Stimulated activated naive B cell treated with anti-CD40 and anti-IgM and Interleukin-4, amounts not matched to agents 10 μg/mL and 1 μg/mL and 100 μg/mL, for 72 hours (primary cell): ENCODE measurements around the gene LGALS8.
"Not testable (repeated sequence)": the region's sequence is repeated elsewhere in the genome, so short reads cannot be mapped to it uniquely, and the experiment has no call there.

Experiments
- ATAC-seq, 2 donors: fragments of 150-1000 bp; cut with Tn5 transposase; replicated peaks; 2 replicates each; pipeline ENCODE4 v1.10.0; 2021; ENCODE audit warnings: moderate library complexity in 1 of 2
- DNase-seq: peaks from one replicate; pipeline ENCODE4 v3.0.0; 2021
- H3K27ac Mint-ChIP-seq: one replicate; pipeline ENCODE4 v1.8.0; 2022; ENCODE audit warnings: mild to moderate bottlenecking, mixed read lengths
- H3K27me3 Mint-ChIP-seq, 2 donors: one replicate each; pipeline ENCODE4 v1.8.0; 2022; ENCODE audit warnings: mixed read lengths in 2 of 2
- H3K36me3 Mint-ChIP-seq, 2 donors: one replicate each; pipeline ENCODE4 v1.8.0; 2022; ENCODE audit warnings: mixed read lengths in 2 of 2, mild to moderate bottlenecking in 1 of 2
- H3K4me1 Mint-ChIP-seq, 2 donors: one replicate each; pipeline ENCODE4 v1.8.0; 2022; ENCODE audit warnings: mixed read lengths in 2 of 2, mild to moderate bottlenecking in 1 of 2
- H3K4me3 Mint-ChIP-seq, 2 donors: one replicate each; pipeline ENCODE4 v1.8.0; 2022; ENCODE audit warnings: mild to moderate bottlenecking in 2 of 2, mixed read lengths in 2 of 2, moderate library complexity in 1 of 2
- H3K9me3 Mint-ChIP-seq, 2 donors: one replicate each; pipeline ENCODE4 v1.8.0; 2022; ENCODE audit warnings: mixed read lengths in 2 of 2, mild to moderate bottlenecking in 1 of 2

LGALS8 gene

GRCh38 chr1:236575523-236575922 is 51.7 kb downstream of the LGALS8 start:
- ATAC-seq: no peak
- no peak for DNase-seq
- Mint-ChIP-seq H3K9me3 (no peaks in the 10 kb centered on the region), H3K36me3 (peaks cover 35 to 53% of the 10 kb centered on the region in 2 donors), H3K27ac (no peak overlapping the region), H3K4me1 (no peaks in the 10 kb centered on the region), H3K27me3 (no peaks in the 10 kb centered on the region), H3K4me3 (no peak overlapping the region)

GRCh38 chr1:236576004-236576403 is 52.2 kb downstream of the LGALS8 start:
- no peak overlapping the region for H3K27ac Mint-ChIP-seq
- H3K27me3 Mint-ChIP-seq: no peaks in the 10 kb centered on the region
- no peak for DNase-seq
- no peak for ATAC-seq
- no peaks in the 10 kb centered on the region for H3K4me1 Mint-ChIP-seq
- no peaks in the 10 kb centered on the region for H3K9me3 Mint-ChIP-seq
- no peak overlapping the region for H3K4me3 Mint-ChIP-seq
- peaks cover 35 to 53% of the 10 kb centered on the region in 2 donors for H3K36me3 Mint-ChIP-seq

GRCh38 chr1:236577041-236577440 is 53.3 kb downstream of the LGALS8 start:
- peak overlapping the region; percentile 62 for H3K27ac Mint-ChIP-seq
- not testable (repeated sequence) for H3K4me1 Mint-ChIP-seq, DNase-seq, ATAC-seq, H3K9me3 Mint-ChIP-seq, H3K27me3 Mint-ChIP-seq, H3K4me3 Mint-ChIP-seq
- H3K36me3 Mint-ChIP-seq: peaks cover 31 to 44% of the 10 kb centered on the region in 2 donors

GRCh38 chr1:236578661-236579060 is 54.9 kb downstream of the LGALS8 start:
- ATAC-seq (no peak), DNase-seq (no peak)
- Mint-ChIP-seq H3K4me1 (no peaks in the 10 kb centered on the region), H3K9me3 (no peaks in the 10 kb centered on the region), H3K27ac (no peak overlapping the region), H3K27me3 (no peaks in the 10 kb centered on the region), H3K4me3 (no peak overlapping the region), H3K36me3 (peaks cover 28 to 46% of the 10 kb centered on the region in 2 donors)

GRCh38 chr1:236580404-236580803 is 56.6 kb downstream of the LGALS8 start:
- ATAC-seq, DNase-seq, H3K4me1 Mint-ChIP-seq: not testable (repeated sequence)

GRCh38 chr1:236581528-236581927 is 57.7 kb downstream of the LGALS8 start:
- DNase-seq (no peak), ATAC-seq (no peak)
- peaks cover 24 to 45% of the 10 kb centered on the region in 2 donors for H3K36me3 Mint-ChIP-seq
- no peaks in the 10 kb centered on the region for H3K4me1 Mint-ChIP-seq
- no peak overlapping the region for H3K27ac Mint-ChIP-seq
- H3K4me3 Mint-ChIP-seq: no peak overlapping the region
- no peaks in the 10 kb centered on the region for H3K27me3 Mint-ChIP-seq
- no peaks in the 10 kb centered on the region for H3K9me3 Mint-ChIP-seq

More at GRCh38 chr1:236580404-236580803, 56.6 kb downstream of the LGALS8 start:
- H3K27me3 Mint-ChIP-seq, H3K9me3 Mint-ChIP-seq, H3K27ac Mint-ChIP-seq, H3K4me3 Mint-ChIP-seq: not testable (repeated sequence)
- peaks cover 30 to 49% of the 10 kb centered on the region in 2 donors for H3K36me3 Mint-ChIP-seq

- Mint-ChIP-seq H3K4me1 (no peaks in the 10 kb centered on the region), H3K27me3 (no peaks in the 10 kb centered on the region), H3K9me3 (no peaks in the 10 kb centered on the region), H3K4me3 (no peak overlapping the region), H3K36me3 (peaks cover 21 to 45% of the 10 kb centered on the region in 2 donors), H3K27ac (no peak overlapping the region)
- DNase-seq: no peak
- ATAC-seq: no peak
Measured at GRCh38 chr1:236589531-236589930, 65.7 kb downstream of the LGALS8 start.

GRCh38 chr1:236590553-236591150 is 66.9 kb downstream of the LGALS8 start:
- DNase-seq (no peak), ATAC-seq (no peak)
- no peak overlapping the region for H3K4me3 Mint-ChIP-seq
- no peaks in the 10 kb centered on the region for H3K9me3 Mint-ChIP-seq
- H3K27me3 Mint-ChIP-seq: no peaks in the 10 kb centered on the region
- no peaks in the 10 kb centered on the region for H3K4me1 Mint-ChIP-seq
- H3K36me3 Mint-ChIP-seq: peaks cover 20 to 37% of the 10 kb centered on the region in 2 donors
- no peak overlapping the region for H3K27ac Mint-ChIP-seq

- Mint-ChIP-seq H3K27ac (no peak overlapping the region), H3K36me3 (peaks cover 13 to 36% of the 10 kb centered on the region in 2 donors), H3K4me1 (peaks cover 9 to 16% of the 10 kb centered on the region in 2 donors), H3K4me3 (no peak overlapping the region), H3K9me3 (no peaks in the 10 kb centered on the region), H3K27me3 (peaks cover 3 to 5% of the 10 kb centered on the region in 2 donors)
- no peak for ATAC-seq
- DNase-seq: no peak
Measured at GRCh38 chr1:236602171-236602570, 78.4 kb downstream of the LGALS8 start.
